ENCODE results near the gene GRM5.
"Not testable (repeated sequence)": the region's sequence is repeated elsewhere in the genome, so short reads cannot be mapped to it uniquely, and the experiment has no call there.

Gene GRM5

DNA sequence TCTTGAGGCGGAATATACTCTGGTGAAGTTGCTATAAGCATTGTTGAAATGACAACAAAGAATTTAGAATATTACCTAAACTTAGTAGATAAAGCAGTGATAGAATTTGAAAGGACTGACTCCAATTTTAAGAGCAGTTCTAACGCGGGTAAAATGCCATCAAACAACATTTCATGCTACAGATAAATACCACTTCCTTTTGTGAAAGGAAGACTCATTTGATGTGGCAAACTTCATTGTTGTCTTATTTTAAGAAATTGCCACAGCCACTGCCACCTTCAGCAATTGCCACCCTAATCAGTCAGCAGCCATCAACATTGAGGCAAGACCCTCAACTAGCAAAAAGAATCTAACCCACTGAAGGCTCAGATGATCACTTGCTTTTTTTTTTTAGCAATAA, 220.8 kb downstream of the GRM5 start:
- POLR2A ChIA-PET = not testable (repeated sequence)

DNA sequence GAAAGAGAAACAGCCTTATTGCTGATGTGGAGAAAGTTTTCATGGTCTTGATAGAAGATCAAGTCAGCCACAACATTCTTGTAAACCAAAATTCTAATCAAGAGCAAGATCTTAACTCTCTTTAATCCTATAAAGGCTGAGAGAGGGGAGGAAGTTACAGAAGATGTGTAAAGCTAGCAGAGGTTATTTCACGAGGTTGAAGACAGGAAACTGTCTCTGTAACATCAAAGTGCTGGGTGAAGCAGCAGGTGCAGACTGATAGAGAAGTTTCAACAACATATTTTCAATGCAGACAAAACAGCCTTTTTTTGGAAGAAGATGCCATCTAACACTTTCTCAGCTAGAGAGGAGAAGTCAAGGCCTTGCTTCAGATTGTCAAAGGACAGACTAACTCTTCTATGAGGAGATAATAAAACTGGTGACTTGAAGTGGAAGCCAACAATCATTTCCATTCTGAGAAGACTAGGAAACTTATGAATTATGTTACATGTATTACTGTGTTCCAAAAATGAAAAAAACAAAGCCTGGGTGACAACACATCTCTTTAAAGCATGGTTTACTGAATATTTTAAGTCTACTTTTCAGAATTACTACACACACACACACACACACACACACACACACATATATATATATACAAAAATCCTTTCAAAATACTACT, 221.9 kb downstream of the GRM5 start:
- DNase-seq; H3K4me3 ChIP-seq (ENCODE audit: control insufficient read depth in 1 of 7, extremely low read depth in 1 of 7, insufficient read depth in 4 of 7, low read depth in 2 of 7, low read length in 6 of 7); CTCF ChIA-PET; H3K27me3 ChIP-seq (replicated peaks in 2 of 5; ENCODE audit: control insufficient read depth in 4 of 5, insufficient read depth in 5 of 5, low read length in 4 of 5); H3K36me3 ChIP-seq (ENCODE audit: control insufficient read depth in 4 of 4, insufficient read depth in 4 of 4, low read length in 3 of 4); H3K9me3 ChIP-seq (ENCODE audit: control extremely low read depth in 1 of 5, control insufficient read depth in 4 of 5, insufficient read depth in 2 of 5, low read depth in 1 of 5, low read length in 4 of 5); POLR2A ChIA-PET; H3K4me1 ChIP-seq (ENCODE audit: control extremely low read depth in 1 of 4, control insufficient read depth in 4 of 4, insufficient read depth in 4 of 4, low read length in 3 of 4); H3K27ac ChIP-seq (ENCODE audit: insufficient read depth in 1 of 2, low read depth in 1 of 2, low read length in 2 of 2, poor library complexity in 1 of 2, severe bottlenecking in 2 of 2): not testable (repeated sequence)
- WGBS (ENCODE audit: insufficient coverage) = no CpG with 5 or more reads among the region's 1 CpG

More for the DNA sequence above, 220.8 kb downstream of the GRM5 start:
- H3K4me1 ChIP-seq (ENCODE audit: control extremely low read depth in 1 of 4, control insufficient read depth in 4 of 4, insufficient read depth in 4 of 4, low read length in 3 of 4); H3K9me3 ChIP-seq (ENCODE audit: control extremely low read depth in 1 of 5, control insufficient read depth in 4 of 5, insufficient read depth in 2 of 5, low read depth in 1 of 5, low read length in 4 of 5); CTCF ChIA-PET; H3K27me3 ChIP-seq (replicated peaks in 2 of 5; ENCODE audit: control insufficient read depth in 4 of 5, insufficient read depth in 5 of 5, low read length in 4 of 5); H3K27ac ChIP-seq (ENCODE audit: insufficient read depth in 1 of 2, low read depth in 1 of 2, low read length in 2 of 2, poor library complexity in 1 of 2, severe bottlenecking in 2 of 2); DNase-seq; H3K36me3 ChIP-seq (ENCODE audit: control insufficient read depth in 4 of 4, insufficient read depth in 4 of 4, low read length in 3 of 4); H3K4me3 ChIP-seq (ENCODE audit: control insufficient read depth in 1 of 7, extremely low read depth in 1 of 7, insufficient read depth in 4 of 7, low read depth in 2 of 7, low read length in 6 of 7): not testable (repeated sequence)
- WGBS (ENCODE audit: insufficient coverage) = no CpG with 5 or more reads among the region's 3 CpGs

DNA sequence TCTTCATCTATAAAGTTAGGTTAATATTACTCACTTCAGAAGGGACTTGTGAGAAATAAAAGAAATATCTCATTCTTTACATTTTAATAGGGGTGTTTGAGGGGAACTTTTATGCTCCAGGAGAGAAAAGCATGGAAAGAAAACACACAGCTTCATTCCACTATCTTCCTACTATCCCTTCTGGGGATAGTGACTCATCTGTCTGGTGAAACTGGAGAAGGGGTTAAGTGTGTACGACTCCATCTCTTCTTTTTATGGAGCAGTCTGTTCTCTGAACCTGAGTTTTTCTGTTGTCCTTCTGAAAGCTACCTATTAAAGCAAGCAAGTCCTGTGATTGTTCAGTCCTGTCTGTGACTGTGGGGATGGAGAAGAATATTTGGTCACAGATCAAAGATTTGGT, 227.6 kb downstream of the GRM5 start:
- POLR2A ChIA-PET; H3K27ac ChIP-seq (ENCODE audit: insufficient read depth in 1 of 2, low read depth in 1 of 2, low read length in 2 of 2, poor library complexity in 1 of 2, severe bottlenecking in 2 of 2); H3K4me1 ChIP-seq (ENCODE audit: control extremely low read depth in 1 of 4, control insufficient read depth in 4 of 4, insufficient read depth in 4 of 4, low read length in 3 of 4); H3K27me3 ChIP-seq (replicated peaks in 2 of 5; ENCODE audit: control insufficient read depth in 4 of 5, insufficient read depth in 5 of 5, low read length in 4 of 5); DNase-seq; H3K9me3 ChIP-seq (ENCODE audit: control extremely low read depth in 1 of 5, control insufficient read depth in 4 of 5, insufficient read depth in 2 of 5, low read depth in 1 of 5, low read length in 4 of 5); CTCF ChIA-PET; H3K4me3 ChIP-seq (ENCODE audit: control insufficient read depth in 1 of 7, extremely low read depth in 1 of 7, insufficient read depth in 4 of 7, low read depth in 2 of 7, low read length in 6 of 7); H3K36me3 ChIP-seq (ENCODE audit: control insufficient read depth in 4 of 4, insufficient read depth in 4 of 4, low read length in 3 of 4): not testable (repeated sequence)
- no CpG with 5 or more reads among the region's 1 CpG for WGBS (ENCODE audit: insufficient coverage)

- H3K27ac ChIP-seq (ENCODE audit: insufficient read depth in 1 of 2, low read depth in 1 of 2, low read length in 2 of 2, poor library complexity in 1 of 2, severe bottlenecking in 2 of 2); H3K36me3 ChIP-seq (ENCODE audit: control insufficient read depth in 4 of 4, insufficient read depth in 4 of 4, low read length in 3 of 4); H3K4me3 ChIP-seq (ENCODE audit: control insufficient read depth in 1 of 7, extremely low read depth in 1 of 7, insufficient read depth in 4 of 7, low read depth in 2 of 7, low read length in 6 of 7); DNase-seq; H3K4me1 ChIP-seq (ENCODE audit: control extremely low read depth in 1 of 4, control insufficient read depth in 4 of 4, insufficient read depth in 4 of 4, low read length in 3 of 4); POLR2A ChIA-PET; H3K27me3 ChIP-seq (replicated peaks in 2 of 5; ENCODE audit: control insufficient read depth in 4 of 5, insufficient read depth in 5 of 5, low read length in 4 of 5); H3K9me3 ChIP-seq (ENCODE audit: control extremely low read depth in 1 of 5, control insufficient read depth in 4 of 5, insufficient read depth in 2 of 5, low read depth in 1 of 5, low read length in 4 of 5); CTCF ChIA-PET: not testable (repeated sequence)
- no CpG with 5 or more reads among the region's 2 CpGs for WGBS (ENCODE audit: insufficient coverage)
Observed at GRCh38 chr11:88835709-88836108, 230.1 kb downstream of the GRM5 start.

- Histone ChIP-seq H3K27me3 (replicated peaks in 2 of 5; ENCODE audit: control insufficient read depth in 4 of 5, insufficient read depth in 5 of 5, low read length in 4 of 5) (no peaks in the 10 kb centered on the region), H3K4me3 (ENCODE audit: control insufficient read depth in 1 of 7, extremely low read depth in 1 of 7, insufficient read depth in 4 of 7, low read depth in 2 of 7, low read length in 6 of 7) (no peak overlapping the region), H3K9me3 (ENCODE audit: control extremely low read depth in 1 of 5, control insufficient read depth in 4 of 5, insufficient read depth in 2 of 5, low read depth in 1 of 5, low read length in 4 of 5) (no peaks in the 10 kb centered on the region), H3K4me1 (ENCODE audit: control extremely low read depth in 1 of 4, control insufficient read depth in 4 of 4, insufficient read depth in 4 of 4, low read length in 3 of 4) (no peaks in the 10 kb centered on the region), H3K36me3 (ENCODE audit: control insufficient read depth in 4 of 4, insufficient read depth in 4 of 4, low read length in 3 of 4) (no peaks in the 10 kb centered on the region), H3K27ac (ENCODE audit: insufficient read depth in 1 of 2, low read depth in 1 of 2, low read length in 2 of 2, poor library complexity in 1 of 2, severe bottlenecking in 2 of 2) (no peak overlapping the region)
- ChIA-PET POLR2A (no interaction called here), CTCF (no interaction called here)
- no peak for DNase-seq
- 95% methylated on average over 3 of the region's 3 CpGs for WGBS (ENCODE audit: insufficient coverage)
Observed at GRCh38 chr11:88831303-88831890, 234.4 kb downstream of the GRM5 start.

- no peaks in the 10 kb centered on the region for H3K4me1 ChIP-seq (ENCODE audit: control extremely low read depth in 1 of 4, control insufficient read depth in 4 of 4, insufficient read depth in 4 of 4, low read length in 3 of 4)
- no peak overlapping the region for H3K27ac ChIP-seq (ENCODE audit: insufficient read depth in 1 of 2, low read depth in 1 of 2, low read length in 2 of 2, poor library complexity in 1 of 2, severe bottlenecking in 2 of 2)
- no peaks in the 10 kb centered on the region for H3K36me3 ChIP-seq (ENCODE audit: control insufficient read depth in 4 of 4, insufficient read depth in 4 of 4, low read length in 3 of 4)
- WGBS (ENCODE audit: insufficient coverage) = 100% methylated on average over 2 of the region's 3 CpGs
- POLR2A ChIA-PET = no interaction called here
- no peaks in the 10 kb centered on the region for H3K9me3 ChIP-seq (ENCODE audit: control extremely low read depth in 1 of 5, control insufficient read depth in 4 of 5, insufficient read depth in 2 of 5, low read depth in 1 of 5, low read length in 4 of 5)
- no peak for DNase-seq
- H3K27me3 ChIP-seq (replicated peaks in 2 of 5; ENCODE audit: control insufficient read depth in 4 of 5, insufficient read depth in 5 of 5, low read length in 4 of 5) = no peaks in the 10 kb centered on the region
- CTCF ChIA-PET = no interaction called here
- H3K4me3 ChIP-seq (ENCODE audit: control insufficient read depth in 1 of 7, extremely low read depth in 1 of 7, insufficient read depth in 4 of 7, low read depth in 2 of 7, low read length in 6 of 7) = no peak overlapping the region
Observed at GRCh38 chr11:88827018-88827676, 238.6 kb downstream of the GRM5 start.

DNA sequence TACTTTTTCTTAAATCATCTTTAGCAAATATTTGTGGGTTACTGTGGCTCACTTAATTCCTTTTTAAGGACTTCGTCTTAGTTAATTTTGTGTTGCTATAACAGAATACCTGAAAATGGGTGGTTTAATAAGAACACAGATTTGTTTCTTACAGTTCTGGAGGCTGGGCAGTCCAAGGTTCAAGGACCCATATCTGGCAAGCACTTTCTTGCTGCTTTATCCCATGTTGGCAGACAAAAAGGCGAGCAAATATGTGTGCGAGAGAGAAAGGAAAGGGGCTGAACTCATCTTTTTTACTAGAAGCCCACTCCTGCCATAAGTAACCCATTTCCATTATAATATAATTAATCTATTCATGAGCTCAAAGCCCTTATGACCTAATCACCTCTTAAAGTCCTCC, 246.2 kb downstream of the GRM5 start:
- no peaks in the 10 kb centered on the region for H3K9me3 ChIP-seq (ENCODE audit: control extremely low read depth in 1 of 5, control insufficient read depth in 4 of 5, insufficient read depth in 2 of 5, low read depth in 1 of 5, low read length in 4 of 5)
- POLR2A ChIA-PET = no interaction called here
- H3K4me3 ChIP-seq (ENCODE audit: control insufficient read depth in 1 of 7, extremely low read depth in 1 of 7, insufficient read depth in 4 of 7, low read depth in 2 of 7, low read length in 6 of 7) = no peak overlapping the region
- no peaks in the 10 kb centered on the region for H3K27me3 ChIP-seq (replicated peaks in 2 of 5; ENCODE audit: control insufficient read depth in 4 of 5, insufficient read depth in 5 of 5, low read length in 4 of 5)
- no peak for DNase-seq
- no peak overlapping the region for H3K27ac ChIP-seq (ENCODE audit: insufficient read depth in 1 of 2, low read depth in 1 of 2, low read length in 2 of 2, poor library complexity in 1 of 2, severe bottlenecking in 2 of 2)
- CTCF ChIA-PET = no interaction called here
- WGBS (ENCODE audit: insufficient coverage) = 100% methylated on average over 3 of the region's 3 CpGs
- H3K36me3 ChIP-seq (ENCODE audit: control insufficient read depth in 4 of 4, insufficient read depth in 4 of 4, low read length in 3 of 4) = no peaks in the 10 kb centered on the region
- no peaks in the 10 kb centered on the region for H3K4me1 ChIP-seq (ENCODE audit: control extremely low read depth in 1 of 4, control insufficient read depth in 4 of 4, insufficient read depth in 4 of 4, low read length in 3 of 4)

Measured in common myeloid progenitor, CD34-positive (primary cell).